Measurements from ENCODE around the gene SLC15A3.

SLC15A3 gene

GRCh38 chr11:60982184-60982583 lies 30.2 kb upstream of the SLC15A3 start:
- TF ChIP-seq ZFP3 (CRISPR knock-in tag; IDR thresholded peaks at IDR 0.05) (no peak), TCF4 (CRISPR knock-in tag; IDR thresholded peaks at IDR 0.05; ENCODE audit: borderline replicate concordance) (no peak), CSDC2 (CRISPR knock-in tag; IDR thresholded peaks at IDR 0.05) (no peak), ISL1 (CRISPR knock-in tag; IDR thresholded peaks at IDR 0.05) (no peak), RARB (CRISPR knock-in tag; IDR thresholded peaks at IDR 0.05) (no peak), CREB5 (CRISPR knock-in tag; IDR thresholded peaks at IDR 0.05; ENCODE audit: low read depth) (no peak), ZNF8 (CRISPR knock-in tag; IDR thresholded peaks at IDR 0.05) (no peak), PPARA (CRISPR knock-in tag; IDR thresholded peaks at IDR 0.05; ENCODE audit: borderline replicate concordance) (no peak), ARNTL (CRISPR knock-in tag; IDR thresholded peaks at IDR 0.05; ENCODE audit: borderline replicate concordance, low read depth) (no peak), ZNF70 (CRISPR knock-in tag; IDR thresholded peaks at IDR 0.05) (no peak), ZNF565 (CRISPR knock-in tag; conservative IDR thresholded peaks at IDR 0.05; ENCODE audit: low read depth) (no peak), SNAI2 (CRISPR knock-in tag; IDR thresholded peaks at IDR 0.05) (no peak), BACH2 (CRISPR knock-in tag; IDR thresholded peaks at IDR 0.05; ENCODE audit: borderline replicate concordance) (no peak), TSHZ2 (CRISPR knock-in tag; IDR thresholded peaks at IDR 0.05) (no peak), ZFP30 (CRISPR knock-in tag; IDR thresholded peaks at IDR 0.05) (no peak), TOX (CRISPR knock-in tag; IDR thresholded peaks at IDR 0.05; ENCODE audit: borderline replicate concordance) (no peak)
- TF ChIP-seq, protein P1, sequence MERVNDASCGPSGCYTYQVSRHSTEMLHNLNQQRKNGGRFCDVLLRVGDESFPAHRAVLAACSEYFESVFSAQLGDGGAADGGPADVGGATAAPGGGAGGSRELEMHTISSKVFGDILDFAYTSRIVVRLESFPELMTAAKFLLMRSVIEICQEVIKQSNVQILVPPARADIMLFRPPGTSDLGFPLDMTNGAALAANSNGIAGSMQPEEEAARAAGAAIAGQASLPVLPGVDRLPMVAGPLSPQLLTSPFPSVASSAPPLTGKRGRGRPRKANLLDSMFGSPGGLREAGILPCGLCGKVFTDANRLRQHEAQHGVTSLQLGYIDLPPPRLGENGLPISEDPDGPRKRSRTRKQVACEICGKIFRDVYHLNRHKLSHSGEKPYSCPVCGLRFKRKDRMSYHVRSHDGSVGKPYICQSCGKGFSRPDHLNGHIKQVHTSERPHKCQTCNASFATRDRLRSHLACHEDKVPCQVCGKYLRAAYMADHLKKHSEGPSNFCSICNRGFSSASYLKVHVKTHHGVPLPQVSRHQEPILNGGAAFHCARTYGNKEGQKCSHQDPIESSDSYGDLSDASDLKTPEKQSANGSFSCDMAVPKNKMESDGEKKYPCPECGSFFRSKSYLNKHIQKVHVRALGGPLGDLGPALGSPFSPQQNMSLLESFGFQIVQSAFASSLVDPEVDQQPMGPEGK (CRISPR knock-in tag; IDR thresholded peaks at IDR 0.05; ENCODE audit: borderline replicate concordance) = no peak
- TF ChIP-seq, protein P2, sequence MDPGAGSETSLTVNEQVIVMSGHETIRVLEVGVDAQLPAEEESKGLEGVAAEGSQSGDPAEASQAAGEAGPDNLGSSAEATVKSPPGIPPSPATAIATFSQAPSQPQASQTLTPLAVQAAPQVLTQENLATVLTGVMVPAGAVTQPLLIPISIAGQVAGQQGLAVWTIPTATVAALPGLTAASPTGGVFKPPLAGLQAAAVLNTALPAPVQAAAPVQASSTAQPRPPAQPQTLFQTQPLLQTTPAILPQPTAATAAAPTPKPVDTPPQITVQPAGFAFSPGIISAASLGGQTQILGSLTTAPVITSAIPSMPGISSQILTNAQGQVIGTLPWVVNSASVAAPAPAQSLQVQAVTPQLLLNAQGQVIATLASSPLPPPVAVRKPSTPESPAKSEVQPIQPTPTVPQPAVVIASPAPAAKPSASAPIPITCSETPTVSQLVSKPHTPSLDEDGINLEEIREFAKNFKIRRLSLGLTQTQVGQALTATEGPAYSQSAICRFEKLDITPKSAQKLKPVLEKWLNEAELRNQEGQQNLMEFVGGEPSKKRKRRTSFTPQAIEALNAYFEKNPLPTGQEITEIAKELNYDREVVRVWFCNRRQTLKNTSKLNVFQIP (CRISPR knock-in tag; IDR thresholded peaks at IDR 0.05; ENCODE audit: borderline replicate concordance, low read depth) = no peak
- ATAC-seq = no peak

DNA sequence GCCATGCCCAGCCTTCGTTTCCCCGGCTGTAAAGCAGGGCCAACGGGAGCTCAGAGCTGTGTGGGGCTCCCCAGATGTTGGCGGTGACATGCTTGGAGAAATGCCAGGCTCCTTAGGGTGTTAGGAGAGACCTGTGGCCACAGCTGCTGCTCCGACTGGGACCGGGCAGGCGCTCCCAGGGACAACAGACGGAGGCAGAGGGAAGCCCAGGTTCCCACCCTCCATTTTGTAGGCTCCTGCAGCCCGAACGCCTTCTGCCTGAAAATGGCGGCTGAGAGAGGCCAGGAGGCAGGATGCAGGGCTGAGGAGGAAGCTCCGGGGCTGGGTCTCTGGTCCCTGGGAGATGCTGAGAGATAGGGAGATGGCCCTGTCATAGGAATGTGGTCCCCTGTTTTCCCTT lies 29.5 kb upstream of the SLC15A3 start:
- no peak for ATAC-seq
- no peak for TF ChIP-seq ISL1 (CRISPR knock-in tag; IDR thresholded peaks at IDR 0.05)
- no peak for TF ChIP-seq ZNF565 (CRISPR knock-in tag; conservative IDR thresholded peaks at IDR 0.05; ENCODE audit: low read depth)
- no peak for TF ChIP-seq ARNTL (CRISPR knock-in tag; IDR thresholded peaks at IDR 0.05; ENCODE audit: borderline replicate concordance, low read depth)
- no peak for TF ChIP-seq GLIS3 (CRISPR knock-in tag; IDR thresholded peaks at IDR 0.05)
- no peak for TF ChIP-seq PPARA (CRISPR knock-in tag; IDR thresholded peaks at IDR 0.05; ENCODE audit: borderline replicate concordance)

DNA sequence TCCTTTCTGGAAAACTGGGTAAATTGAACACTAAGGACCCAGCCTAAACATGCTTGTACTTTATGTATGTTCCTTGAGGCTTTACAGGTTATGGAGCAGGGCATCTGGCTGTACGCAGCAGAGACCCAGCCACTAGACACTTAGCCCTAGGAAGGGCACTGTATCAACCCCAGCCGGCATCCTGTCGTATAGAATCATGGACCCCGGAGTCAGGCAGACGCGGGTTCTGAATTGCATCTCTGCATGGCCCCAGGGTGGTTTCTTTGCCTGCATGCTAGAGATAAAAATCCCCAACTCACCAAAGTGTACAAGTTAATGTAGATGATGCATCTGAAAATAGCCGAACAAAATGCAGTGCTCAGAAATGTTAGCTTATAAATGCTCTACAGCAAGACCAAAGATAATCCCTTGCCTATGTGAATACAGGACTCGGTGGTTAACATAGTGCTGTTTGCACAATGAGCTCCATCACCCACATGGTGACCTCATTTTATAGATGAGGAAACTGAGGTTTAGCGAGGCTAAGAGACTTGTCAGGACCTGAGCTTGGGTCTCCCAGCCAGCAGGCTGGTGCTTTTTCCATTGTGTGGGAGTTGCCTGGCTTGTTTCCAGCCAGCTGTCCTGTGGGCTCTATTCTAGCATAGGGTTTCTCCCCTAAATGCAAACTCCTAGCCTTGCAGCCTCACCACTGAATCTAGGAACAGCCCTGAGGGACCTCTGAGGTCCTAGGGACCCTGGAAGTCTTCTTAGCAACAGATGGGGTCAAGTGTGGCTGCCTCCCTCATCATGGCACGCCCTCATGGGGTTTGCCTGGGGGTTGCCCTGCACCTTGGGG lies 26.8 kb upstream of the SLC15A3 start:
- TF ChIP-seq ZFP30 (CRISPR knock-in tag; IDR thresholded peaks at IDR 0.05) = no peak
- ATAC-seq = no peak

DNA sequence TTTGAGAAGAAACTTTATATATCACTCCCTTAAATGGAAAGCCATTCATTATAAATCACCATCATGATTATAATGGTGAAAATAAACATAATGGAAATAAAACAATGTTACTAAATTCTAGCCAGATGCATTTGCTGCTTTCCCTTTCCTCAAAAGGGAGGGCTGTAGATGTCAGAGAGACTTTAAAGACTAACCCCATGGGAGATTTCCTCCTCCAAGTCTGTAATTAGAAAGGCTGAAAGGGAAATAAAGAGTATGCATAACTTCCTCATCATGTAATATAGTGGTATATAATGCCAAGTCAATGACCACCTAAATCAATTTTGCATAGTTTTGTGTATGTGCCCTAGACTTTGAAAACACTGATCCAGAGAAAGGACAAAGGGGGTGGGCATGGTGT lies 25.9 kb upstream of the SLC15A3 start:
- ATAC-seq = no peak
- TF ChIP-seq, protein P1 (CRISPR knock-in tag; IDR thresholded peaks at IDR 0.05; ENCODE audit: borderline replicate concordance) = no peak
- TF ChIP-seq CSRNP3 (CRISPR knock-in tag; IDR thresholded peaks at IDR 0.05) (no peak), PPARA (CRISPR knock-in tag; IDR thresholded peaks at IDR 0.05; ENCODE audit: borderline replicate concordance) (no peak), CSDC2 (CRISPR knock-in tag; IDR thresholded peaks at IDR 0.05) (no peak), ZFP30 (CRISPR knock-in tag; IDR thresholded peaks at IDR 0.05) (no peak), TCF4 (CRISPR knock-in tag; IDR thresholded peaks at IDR 0.05; ENCODE audit: borderline replicate concordance) (no peak), ZC3H10 (CRISPR knock-in tag; IDR thresholded peaks at IDR 0.05) (no peak), ZNF70 (CRISPR knock-in tag; IDR thresholded peaks at IDR 0.05) (no peak), ESRRG (CRISPR knock-in tag; IDR thresholded peaks at IDR 0.05) (no peak), ZFP3 (CRISPR knock-in tag; IDR thresholded peaks at IDR 0.05) (no peak), TOX (CRISPR knock-in tag; IDR thresholded peaks at IDR 0.05; ENCODE audit: borderline replicate concordance) (no peak)
- TF ChIP-seq, protein P2 (CRISPR knock-in tag; IDR thresholded peaks at IDR 0.05; ENCODE audit: borderline replicate concordance, low read depth) = no peak
